Lower leg skin (tissue), 4 donors: ENCODE data around the gene METRN. TPM values are rescaled to one million over a fixed set of nuclear protein-coding genes. Genes with fewer than 3 reads are reported as not detected.

Source experiments
- DNase-seq, 2 donors: peaks; one replicate each; pipeline ENCODE4 v3.0.0-alpha.2; 2019; ENCODE audit warnings: low spot score in 2 of 2
- H3K4me3 ChIP-seq: fragments of 200-600 bp; sonication (generic); 2 replicates; pipeline ENCODE4 v1.5.1; 2017; ENCODE audit warnings: mild to moderate bottlenecking, low read depth; ENCODE audit not compliant: poor library complexity, severe bottlenecking
- CTCF ChIP-seq, 3 donors: fragments of 450-650 bp; IDR thresholded peaks; one replicate each; pipeline ENCODE4 v1.5.1; 2016; ENCODE audit warnings: antibody characterized with exemption in 3 of 3, mild to moderate bottlenecking in 3 of 3, moderate library complexity in 2 of 3
- POLR2A ChIP-seq, 2 donors: fragments of 450-650 bp; IDR thresholded peaks; one replicate each; pipeline ENCODE4 v1.6.1; 2016 to 2017; ENCODE audit warnings: antibody characterized with exemption in 2 of 2, mild to moderate bottlenecking in 1 of 2, moderate library complexity in 1 of 2
- WGBS, 2 donors: methylation state at CpG; one replicate each; pipeline ENCODE4 v1.1.5; 2018; 5-methylcytosine and 5-hydroxymethylcytosine counted together
- intact Hi-C: fragments of 100-400 bp; cut with DNase I; formaldehyde crosslinking; loops from one replicate; pipeline ENCODE4 v1.15.0; 2023; ENCODE audit warnings: low total_unique reads
- total RNA-seq, 4 donors: library from RNA; depleted of rRNA; stranded (reverse); fragments of >200 nt; gene quantifications; one replicate each; pipeline ENCODE4 v1.1.0, GENCODE V29; 2016

The METRN gene
- total RNA-seq, 4 donors from 2014 or later: 24.2 to 48.4 (median 36.0) TPM

DNA sequence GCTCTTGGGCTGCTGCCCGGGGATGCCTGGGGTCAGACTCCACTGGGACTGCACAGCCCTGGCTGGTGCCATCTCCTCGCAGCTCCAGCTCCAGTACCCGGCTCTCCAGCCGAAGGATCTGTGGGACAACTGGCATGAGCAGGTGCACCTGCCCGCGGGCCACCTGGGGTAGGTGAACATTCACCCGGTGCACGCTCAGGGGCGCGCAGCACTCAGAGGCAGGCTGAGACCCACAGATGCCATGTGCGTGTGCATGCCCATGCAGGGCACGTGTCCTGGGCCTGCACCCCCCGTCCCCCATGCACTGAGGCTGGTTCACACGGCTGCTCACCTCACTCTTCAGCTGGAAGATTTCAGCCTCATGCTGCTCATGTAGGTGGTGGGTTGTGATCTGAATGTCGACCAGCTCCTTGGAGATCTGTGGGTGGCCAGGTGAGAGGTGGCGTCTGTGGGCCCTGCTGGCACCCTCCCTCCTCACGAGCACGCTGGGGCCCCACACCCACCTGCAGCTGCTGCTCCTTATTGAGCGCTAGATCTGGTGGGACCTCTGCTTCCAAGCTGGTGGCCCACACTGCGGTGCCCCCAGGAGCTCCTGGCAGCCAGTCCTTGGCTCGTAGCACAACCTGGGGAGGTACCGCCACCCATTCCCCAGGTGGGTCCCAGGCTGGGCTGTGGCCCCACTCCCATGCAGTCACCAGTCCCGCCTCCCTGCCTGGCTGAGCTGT is 10.7 kb downstream of the METRN start:
- no peak overlapping the region for H3K4me3 ChIP-seq
- no peak for DNase-seq
- 52 to 57% methylated on average over 13 to 14 of the region's 23 CpGs for WGBS, 2 donors

DNA sequence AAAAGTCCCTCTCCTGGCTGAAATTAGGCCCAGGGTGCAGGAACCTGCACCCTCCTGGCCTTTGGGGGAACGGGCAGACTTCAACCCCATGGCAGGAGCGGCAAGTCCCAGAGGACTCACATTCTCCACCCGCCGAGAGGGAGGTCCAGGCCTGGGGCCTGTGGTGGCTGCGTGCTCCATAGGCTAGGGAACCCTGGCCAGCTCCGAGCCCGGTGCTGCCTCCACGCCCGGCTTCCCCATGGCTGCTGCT is 11.2 kb downstream of the METRN start:
- TF ChIP-seq POLR2A (IDR thresholded peaks at IDR 0.05) (no peak), CTCF (IDR thresholded peaks at IDR 0.05) (no peak)
- WGBS, 2 donors: 14% methylated on average over 2 of the region's 9 CpGs; no CpG with 5 or more reads in 1 of the 2 donors
- DNase-seq: no peak
- intact Hi-C loops: no loop called here
- H3K4me3 ChIP-seq: no peak overlapping the region

More for the DNA sequence above, 10.7 kb downstream of the METRN start:
- TF ChIP-seq POLR2A (IDR thresholded peaks at IDR 0.05) (no peak), CTCF (IDR thresholded peaks at IDR 0.05) (no peak)
- intact Hi-C loops: no loop called here

GRCh38 chr16:726438-727290 is 11.7 kb downstream of the METRN start, which contains the start of the genes CCDC78 and HAGHL:
TSS of gene CCDC78 (minus strand) at chr16:726443. CDS start at chr16:726367, 76 bp downstream.
TSS of gene HAGHL (plus strand) at chr16:727106. CDS start at chr16:727510, 404 bp downstream.
- peak within 1 kb of the TSS; percentile 18 for H3K4me3 ChIP-seq
- peak in 1 of 2 donors; percentile 93 for DNase-seq
- intact Hi-C loops: no loop called here
- TF ChIP-seq CTCF (IDR thresholded peaks at IDR 0.05) (no peak), POLR2A (IDR thresholded peaks at IDR 0.05) (no peak)
- 3 to 4% methylated on average over 15 to 42 of the region's 88 CpGs for WGBS, 2 donors

DNA sequence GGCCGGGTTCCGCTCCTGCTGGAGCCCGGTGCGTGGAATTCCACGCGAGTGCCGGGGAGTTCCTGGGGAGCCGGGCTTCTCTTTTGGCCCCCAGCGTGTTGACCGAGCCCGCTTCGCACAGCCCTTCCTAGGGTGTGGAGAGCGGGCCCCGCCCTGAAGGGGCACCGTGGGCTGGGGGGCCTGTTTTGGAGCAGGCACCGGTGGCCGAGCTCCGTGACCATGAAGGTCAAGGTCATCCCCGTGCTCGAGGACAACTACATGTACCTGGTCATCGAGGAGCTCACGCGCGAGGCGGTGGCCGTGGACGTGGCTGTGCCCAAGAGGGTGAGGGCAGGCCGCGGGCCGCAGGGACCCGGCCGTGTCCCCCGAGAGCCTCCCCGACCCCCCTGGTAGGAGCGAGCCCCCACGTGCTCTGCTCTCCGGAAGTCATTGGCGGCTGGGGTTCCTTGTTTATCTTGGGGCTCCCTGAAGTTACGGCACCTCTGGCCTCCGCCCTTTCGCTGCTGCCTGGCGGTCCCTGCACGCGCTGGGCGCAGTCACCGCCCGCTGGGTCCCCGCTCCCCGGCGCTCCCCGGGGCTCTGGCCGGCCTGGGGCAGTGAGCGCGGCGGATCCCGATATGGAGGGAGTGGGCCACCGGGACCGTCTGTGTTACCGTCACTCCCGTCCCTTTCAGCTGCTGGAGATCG is 12.5 kb downstream of the METRN start:
- intact Hi-C loops: no loop called here
- 0 to 1% methylated on average over 26 to 39 of the region's 61 CpGs for WGBS, 2 donors
- no peak for TF ChIP-seq POLR2A (IDR thresholded peaks at IDR 0.05)
- no peak for TF ChIP-seq CTCF (IDR thresholded peaks at IDR 0.05)

DNA sequence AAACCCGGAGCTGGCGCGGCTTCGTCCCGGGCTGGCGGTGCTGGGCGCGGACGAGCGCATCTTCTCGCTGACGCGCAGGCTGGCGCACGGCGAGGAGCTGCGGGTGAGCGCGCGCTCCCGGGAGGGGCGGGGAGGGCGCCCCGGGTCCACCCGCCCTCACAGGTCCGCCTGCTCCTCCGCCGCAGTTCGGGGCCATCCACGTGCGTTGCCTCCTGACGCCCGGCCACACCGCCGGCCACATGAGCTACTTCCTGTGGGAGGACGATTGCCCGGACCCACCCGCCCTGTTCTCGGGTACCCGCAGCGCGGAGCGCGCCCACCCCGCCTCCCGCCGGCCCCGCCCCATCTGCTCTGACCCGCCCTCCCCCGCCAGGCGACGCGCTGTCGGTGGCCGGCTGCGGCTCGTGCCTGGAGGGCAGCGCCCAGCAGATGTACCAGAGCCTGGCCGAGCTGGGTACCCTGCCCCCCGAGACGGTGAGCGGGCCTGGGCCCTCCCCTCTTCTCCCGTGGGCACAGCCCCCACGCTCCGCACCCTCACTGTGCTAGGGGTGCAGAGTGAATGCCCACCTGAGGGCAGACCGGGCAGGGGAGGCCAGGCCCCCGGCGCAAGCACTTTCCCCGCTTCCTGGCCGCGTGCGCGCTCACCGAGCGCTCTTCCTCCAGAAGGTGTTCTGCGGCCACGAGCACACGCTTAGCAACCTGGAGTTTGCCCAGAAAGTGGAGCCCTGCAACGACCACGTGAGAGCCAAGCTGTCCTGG is 13.4 kb downstream of the METRN start:
- intact Hi-C loops: no loop called here
- peak; percentile 45 to 93 for DNase-seq
- WGBS, 2 donors: 0 to 3% methylated on average over 9 to 46 of the region's 80 CpGs
- H3K4me3 ChIP-seq: no peak overlapping the region
- TF ChIP-seq CTCF (IDR thresholded peaks at IDR 0.05) (no peak), POLR2A (IDR thresholded peaks at IDR 0.05) (no peak)

More for the DNA sequence above, 12.5 kb downstream of the METRN start:
- H3K4me3 ChIP-seq: peak overlapping the region; percentile 18
- no peak for DNase-seq
